Adipose tissue (tissue), 3 donors: ENCODE results near the gene EMX1. TPM values are rescaled to one million over a fixed set of nuclear protein-coding genes. Genes with fewer than 3 reads are reported as not detected.
"Not testable (repeated sequence)": the region's sequence is repeated elsewhere in the genome, so short reads cannot be mapped to it uniquely, and the experiment has no call there.

ENCODE experiments used
- H3K27ac ChIP-seq: one replicate; pipeline ENCODE4 v1.5.1; 2013; ENCODE audit warnings: low read depth, low read length
- WGBS, 3 donors: extraction: QIAGEN DNeasy Blood & Tissue Kit; methylation state at CpG; one replicate each; pipeline ENCODE4 v1.1.7; 2013; 5-methylcytosine and 5-hydroxymethylcytosine counted together
- polyA plus RNA-seq, 3 donors: library from polyadenylated mRNA; stranded (reverse); fragments of 200-250 nt; gene quantifications; one replicate each; pipeline ENCODE4 v1.2.3, GENCODE V29; 2013
- donor health status: healthy with polysubstance abuse.
- donor health status: Bipolar disorder and iron deficiency.
- donor health status: healthy.

Gene EMX1
- polyA plus RNA-seq, 3 donors = 0.10 to 0.45 (median 0.34) TPM

DNA sequence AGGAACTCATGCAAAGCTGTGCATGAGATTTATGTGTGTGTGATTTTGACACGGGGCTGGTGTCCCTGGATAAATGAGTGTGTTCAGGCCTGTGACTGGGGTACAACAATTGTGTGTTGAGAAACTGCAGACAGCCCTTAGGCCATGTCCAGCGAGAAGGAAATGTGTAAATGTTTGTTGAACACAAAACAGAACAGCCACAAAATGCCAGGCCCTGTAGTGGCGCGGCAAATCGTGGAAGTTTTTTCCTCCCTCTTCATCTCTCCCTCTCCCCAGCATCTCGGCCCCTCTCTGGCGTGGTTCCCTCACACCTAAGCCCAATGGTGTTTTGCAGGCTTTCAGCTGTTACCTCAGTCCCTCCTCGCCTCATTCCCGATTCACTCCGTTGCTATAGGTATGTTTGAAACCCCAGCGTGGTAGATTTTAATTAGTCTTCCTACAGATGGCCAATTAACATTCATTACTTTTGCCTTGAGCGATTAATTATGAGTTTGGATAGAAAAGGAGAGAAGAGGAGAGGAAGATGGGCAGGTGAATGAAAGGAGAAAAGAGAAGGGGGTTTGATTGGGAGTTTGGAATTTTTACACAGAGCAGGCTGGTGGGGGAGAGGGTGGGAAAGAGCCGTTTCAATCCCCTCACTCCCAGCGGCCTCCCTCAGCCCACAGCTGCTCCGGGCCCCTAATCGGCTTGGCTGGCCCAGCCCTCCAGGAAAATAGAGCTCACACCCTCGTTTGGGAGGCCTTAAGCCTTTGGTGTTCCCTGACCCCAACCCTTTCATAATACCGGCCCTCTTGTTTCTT lies 19.3 kb upstream of the EMX1 start:
- H3K27ac ChIP-seq = no peak overlapping the region
- 73 to 80% (median 73%) methylated on average over 18 of the region's 18 CpGs for WGBS, 3 donors

DNA sequence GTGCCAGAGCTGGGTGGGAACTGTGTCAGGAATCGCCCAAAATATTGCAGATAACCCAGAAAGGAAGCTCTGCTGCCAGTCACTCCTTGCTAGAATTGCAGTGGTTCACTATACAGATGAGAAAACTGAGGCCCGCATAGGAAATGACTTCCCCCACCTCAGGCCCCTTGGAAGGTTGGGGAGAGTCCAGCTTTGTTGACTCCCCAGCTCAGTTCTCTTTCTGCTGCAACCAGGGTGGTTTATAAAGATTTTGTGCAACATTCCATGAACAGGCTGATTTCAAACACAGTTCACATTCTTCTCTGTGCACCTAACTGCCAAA lies 18.8 kb upstream of the EMX1 start:
- H3K27ac ChIP-seq = no peak overlapping the region
- 72 to 74% (median 74%) methylated on average over 2 of the region's 2 CpGs for WGBS, 3 donors

DNA sequence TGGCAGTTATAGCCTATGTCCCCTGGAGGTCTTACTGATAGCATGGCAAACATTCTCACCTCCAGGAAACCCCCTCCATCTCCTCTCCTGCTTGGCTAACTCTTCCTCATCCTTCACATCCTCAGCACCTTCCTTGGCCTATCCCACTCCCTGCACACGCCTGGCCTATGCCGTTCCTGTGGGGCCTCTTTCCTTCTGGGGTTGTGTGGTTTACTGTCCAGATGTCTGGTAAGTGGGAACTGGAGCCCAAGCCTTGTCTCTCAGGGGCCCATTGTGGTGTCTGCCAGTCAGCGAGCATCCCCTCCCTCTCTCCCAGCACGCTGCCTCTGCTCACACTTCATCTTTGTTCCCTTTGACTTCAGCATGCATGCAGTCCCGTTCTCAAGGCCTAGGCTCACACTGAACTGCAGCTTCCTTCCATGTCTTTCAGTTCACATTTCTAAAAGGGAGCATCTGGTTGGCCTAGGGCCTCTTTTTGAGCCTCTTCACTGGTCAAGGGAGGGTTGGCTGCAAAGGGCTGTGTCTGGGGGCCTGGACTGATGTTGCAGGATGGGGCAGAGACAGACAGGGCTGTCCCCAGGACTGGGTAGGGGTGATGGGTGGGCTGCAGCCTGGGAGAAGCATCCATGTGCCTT lies 17.0 kb upstream of the EMX1 start:
- 77 to 80% (median 77%) methylated on average over 5 of the region's 5 CpGs for WGBS, 3 donors
- H3K27ac ChIP-seq = no peak overlapping the region

DNA sequence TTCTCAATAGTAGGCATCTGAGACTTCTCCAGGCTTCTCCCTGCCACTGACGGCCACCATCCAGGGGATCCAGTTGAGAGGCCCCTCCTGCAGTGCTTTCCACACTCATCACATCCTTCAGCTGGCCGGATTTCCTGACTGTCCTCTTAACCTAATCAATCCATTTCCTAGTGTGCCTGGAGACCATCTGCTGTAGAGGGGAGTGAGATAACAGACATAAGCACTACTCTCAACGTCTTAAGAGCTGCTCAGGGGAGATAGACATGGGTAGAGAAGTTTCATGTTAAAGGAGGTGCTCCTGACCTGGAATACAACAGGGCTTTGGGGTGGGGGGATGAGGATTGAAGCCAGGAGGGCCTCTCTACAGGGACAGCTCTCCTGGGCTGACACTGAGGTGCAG lies 15.9 kb upstream of the EMX1 start:
- 42 to 52% (median 44%) methylated on average over 3 of the region's 3 CpGs for WGBS, 3 donors
- no peak overlapping the region for H3K27ac ChIP-seq

DNA sequence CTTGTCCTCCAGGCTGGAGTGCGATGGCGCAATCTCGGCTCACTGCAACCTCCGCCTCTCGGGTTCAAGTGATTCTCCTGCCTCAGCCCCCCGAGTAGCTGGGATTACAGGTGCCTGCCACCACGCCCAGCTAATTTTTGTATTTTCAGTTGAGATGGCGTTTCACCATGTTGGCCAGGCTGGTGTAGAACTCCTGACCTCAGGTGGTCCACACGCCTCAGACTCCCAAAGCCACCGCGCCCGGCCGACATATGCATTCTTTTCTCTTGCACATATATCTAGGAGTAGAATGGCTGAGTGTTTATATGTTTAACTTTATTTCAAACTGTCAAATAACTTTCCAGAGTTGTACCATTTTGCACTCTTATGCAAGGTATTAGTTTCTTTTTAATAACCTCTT lies 9.9 kb upstream of the EMX1 start:
- H3K27ac ChIP-seq = not testable (repeated sequence)
- 88 to 90% (median 89%) methylated on average over 13 of the region's 13 CpGs for WGBS, 3 donors

DNA sequence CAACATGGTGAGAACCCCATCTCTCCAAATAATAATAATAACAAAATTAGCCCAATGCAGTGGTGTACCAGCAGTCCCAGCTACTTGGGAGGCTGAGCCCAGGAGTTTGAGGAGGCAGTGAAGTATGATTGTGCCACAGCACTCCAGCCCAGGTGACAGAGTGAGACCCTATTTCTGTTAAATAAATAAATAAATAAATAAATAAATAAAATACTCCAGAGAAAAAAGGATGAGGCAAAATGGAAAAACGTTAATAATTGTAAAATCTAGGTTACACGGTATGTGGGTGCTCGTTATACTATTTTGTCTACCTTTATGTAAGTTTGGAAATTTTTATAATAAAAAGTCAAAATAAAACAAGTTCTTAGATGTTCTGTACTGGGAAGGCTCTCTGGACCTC lies 8.6 kb upstream of the EMX1 start:
- 85 to 86% (median 85%) methylated on average over 3 of the region's 3 CpGs for WGBS, 3 donors
- no peak overlapping the region for H3K27ac ChIP-seq

DNA sequence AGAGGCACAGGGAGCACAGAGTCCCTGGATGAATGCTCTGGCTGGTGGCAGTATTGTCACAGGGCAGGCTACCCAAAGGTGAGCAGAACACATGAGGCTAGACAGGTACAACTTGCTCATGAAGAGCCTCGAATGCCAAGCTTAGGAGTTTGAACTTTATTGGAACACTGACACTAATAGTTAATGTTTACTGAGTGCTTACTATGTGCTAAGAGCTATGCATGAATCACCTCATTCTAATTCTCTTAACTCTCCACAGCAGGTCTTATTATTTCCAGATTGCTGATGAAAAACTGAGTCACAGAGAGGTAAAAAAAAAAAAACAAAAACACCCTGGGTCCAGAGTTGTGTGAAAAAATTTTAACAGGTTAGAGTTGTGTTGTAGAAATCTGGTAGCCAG lies 6.1 kb upstream of the EMX1 start:
- WGBS, 3 donors = 32 to 57% (median 52%) methylated on average over 1 of the region's 1 CpG
- no peak overlapping the region for H3K27ac ChIP-seq

DNA sequence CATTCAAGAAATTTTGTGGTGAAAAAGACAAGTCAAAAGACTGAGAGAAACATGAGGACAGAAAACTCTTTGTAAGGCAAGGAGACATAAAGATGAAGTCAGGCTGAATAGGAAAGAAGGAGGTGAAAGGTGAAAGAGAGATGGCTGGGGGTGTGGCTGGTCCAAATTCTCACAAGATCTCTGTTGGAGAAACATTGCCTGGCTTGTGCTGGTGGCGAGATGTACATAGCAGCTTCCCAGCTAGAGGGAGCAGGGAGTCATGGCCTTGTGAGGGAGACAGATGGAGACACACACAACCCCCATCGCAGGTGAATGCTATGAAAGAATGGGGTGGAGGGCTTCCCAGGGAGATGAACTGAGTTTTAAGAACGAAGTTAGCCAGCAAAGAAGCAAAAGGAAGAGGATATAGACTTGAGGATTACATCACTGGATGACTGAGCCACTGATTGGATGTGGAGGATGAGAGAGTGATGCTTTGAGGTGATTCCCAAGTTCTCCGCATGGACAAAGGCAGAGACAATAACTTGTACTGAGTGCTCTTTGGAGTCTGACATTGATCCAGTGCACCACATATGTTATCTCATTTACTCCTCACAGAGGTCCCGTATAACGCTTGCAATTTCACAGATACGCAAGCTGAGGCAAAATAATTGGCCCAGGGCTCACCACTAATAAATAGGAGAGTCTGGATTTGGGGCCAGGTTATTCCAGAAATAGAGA lies 3.7 kb upstream of the EMX1 start:
- no peak overlapping the region for H3K27ac ChIP-seq
- 18 to 19% (median 19%) methylated on average over 7 of the region's 7 CpGs for WGBS, 3 donors

DNA sequence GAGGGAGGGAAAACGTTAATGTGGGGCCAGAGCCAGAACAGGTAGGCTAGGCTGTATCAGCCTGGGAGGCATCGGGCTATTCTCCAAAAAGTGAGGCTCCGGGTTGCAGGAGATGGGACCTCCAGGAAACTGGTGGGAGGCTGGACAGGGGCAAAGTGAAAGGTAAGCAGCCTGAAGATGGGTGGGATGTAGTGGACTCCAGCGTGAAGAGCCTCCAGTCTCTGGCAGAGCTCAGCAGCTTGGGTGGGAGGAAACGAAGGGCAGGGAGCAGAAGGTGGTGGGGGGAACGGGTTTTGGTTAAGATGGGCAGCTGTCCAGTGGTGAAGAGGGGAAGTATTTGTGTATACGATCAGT lies 3.1 kb upstream of the EMX1 start:
- no peak overlapping the region for H3K27ac ChIP-seq

DNA sequence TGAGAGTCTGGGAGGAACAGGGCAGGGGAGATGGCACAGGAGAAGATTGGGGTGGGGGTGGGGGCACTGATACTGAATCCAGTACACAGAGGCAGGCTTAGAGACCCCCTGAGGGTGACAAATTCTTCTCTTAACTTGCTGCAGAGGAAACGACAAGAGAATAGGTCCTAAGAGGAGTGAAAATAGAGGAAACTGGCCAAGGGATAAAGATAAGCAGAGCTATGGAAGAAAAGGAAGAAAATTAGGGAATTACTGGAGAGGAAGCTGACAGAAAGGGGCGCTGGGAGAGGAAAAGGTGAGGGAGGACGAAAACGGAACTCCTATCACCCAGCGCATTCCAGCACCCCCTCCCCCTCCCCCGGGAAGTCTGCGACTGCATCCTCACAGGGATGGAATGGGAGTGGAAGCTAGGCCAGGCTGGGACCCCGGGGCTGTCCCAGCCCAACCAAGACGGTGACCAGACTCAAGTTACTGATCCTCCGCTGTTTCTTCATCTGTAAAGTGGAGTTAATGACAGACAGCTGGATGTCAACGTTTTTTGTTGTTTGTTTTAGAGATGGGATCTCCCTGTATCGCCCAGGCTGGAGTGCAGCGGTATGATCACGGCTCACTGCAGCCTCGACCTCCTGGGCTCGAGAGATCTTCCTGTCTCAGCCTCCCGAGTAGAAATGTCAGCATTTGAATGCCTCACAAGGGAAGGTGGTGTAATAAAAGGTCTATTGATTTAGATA lies 2.6 kb upstream of the EMX1 start:
- WGBS, 3 donors = 6 to 9% (median 9%) methylated on average over 16 to 17 of the region's 17 CpGs
- H3K27ac ChIP-seq = no peak overlapping the region

More for the DNA sequence above, 3.1 kb upstream of the EMX1 start:
- WGBS, 3 donors = 7 to 8% (median 7%) methylated on average over 7 of the region's 7 CpGs

DNA sequence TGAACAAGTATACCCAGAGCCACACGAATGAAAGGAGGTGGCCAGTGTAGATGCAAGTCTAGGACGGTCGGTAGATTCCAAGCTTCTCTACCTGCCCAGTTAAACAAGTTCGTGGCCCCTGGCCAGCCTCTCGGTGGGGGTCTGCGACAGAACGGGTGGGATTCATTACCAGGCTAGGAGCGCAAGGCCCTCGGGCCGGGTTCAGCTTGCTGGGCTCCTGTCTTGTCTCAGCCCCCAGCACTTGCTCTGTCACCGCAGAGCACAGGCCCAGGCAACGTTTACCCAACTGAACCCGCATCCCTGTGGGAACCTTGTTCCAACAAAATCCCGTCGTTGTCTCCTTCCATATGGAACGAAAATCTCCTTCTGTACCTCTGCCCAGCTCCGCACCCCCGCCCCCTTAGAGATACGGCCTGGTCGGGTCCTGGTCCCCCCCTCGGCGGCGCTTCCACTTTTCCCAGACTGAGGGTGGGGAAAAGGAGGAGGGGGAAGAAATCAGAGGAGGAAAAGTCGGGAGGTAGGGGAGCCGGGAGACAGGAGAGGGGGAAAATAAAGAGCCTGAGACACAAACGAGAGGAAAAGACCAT lies 1.9 kb upstream of the EMX1 start:
- no peak overlapping the region for H3K27ac ChIP-seq
- 3 to 5% (median 5%) methylated on average over 25 to 26 of the region's 26 CpGs for WGBS, 3 donors

DNA sequence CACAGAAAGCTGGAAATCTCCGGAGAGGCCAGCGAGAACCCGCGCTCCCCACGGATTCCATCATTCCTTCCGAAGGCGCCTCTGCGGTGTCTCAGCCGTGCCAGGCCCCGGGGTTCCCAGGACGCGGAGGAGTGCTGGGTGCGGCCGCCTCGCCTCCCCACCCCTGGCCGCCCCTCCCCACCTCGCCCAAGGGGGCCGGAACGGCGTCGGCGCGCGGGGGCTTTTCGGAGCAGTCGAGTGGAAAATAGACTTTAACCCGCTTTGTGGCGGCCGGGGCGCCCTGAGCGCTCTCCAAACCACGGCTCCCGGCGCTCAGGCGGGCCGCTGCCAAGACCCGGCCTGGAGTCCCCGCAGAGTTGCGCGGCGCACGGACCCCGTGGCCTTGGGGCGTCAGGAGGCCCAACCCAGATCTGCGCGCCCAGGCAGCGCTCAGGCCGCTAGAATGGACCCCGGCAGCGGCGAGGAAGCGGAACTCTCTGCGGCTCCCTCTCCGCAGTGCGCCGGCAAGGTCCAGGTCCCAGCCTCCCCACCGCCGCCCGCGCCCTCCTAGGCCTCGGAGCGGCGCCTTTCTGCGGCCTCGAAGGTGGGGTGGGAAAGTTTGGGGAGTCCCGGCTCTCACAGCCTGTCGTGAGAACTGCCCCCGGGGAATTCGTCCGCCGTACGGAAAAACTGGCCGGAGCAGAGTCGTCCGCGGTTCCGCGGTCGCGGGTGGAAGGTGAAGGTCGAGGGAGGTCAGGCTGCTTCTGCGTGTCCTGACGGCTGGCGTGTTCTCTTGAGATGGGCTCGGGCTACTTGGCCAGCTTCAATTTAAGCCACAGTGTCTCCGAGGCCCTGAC lies 1.2 kb upstream of the EMX1 start:
- 1 to 2% (median 2%) methylated on average over 74 to 86 of the region's 86 CpGs for WGBS, 3 donors
- H3K27ac ChIP-seq = no peak overlapping the region

DNA sequence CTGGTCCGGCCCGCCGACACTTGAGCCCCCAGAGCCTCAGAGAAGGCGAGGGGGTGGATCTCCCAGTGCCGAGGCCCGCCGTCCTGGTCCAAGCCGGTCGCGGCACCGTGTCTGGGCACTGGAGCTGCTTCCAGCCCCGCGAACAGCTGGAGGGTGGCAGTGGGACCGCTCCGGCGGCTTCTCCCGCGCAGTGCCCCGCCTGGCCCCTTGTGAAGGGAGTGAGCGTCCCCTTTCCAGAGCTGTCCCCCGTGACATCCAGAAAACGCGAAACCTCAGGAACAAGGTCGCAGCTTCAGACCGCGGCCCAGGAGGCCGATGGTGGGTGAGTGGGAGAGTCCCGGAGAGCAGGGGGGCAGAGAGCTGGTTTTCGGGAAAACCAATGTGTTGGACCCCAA lies 579 bp upstream of the EMX1 start:
- 3 to 6% (median 4%) methylated on average over 29 of the region's 29 CpGs for WGBS, 3 donors
- no peak overlapping the region for H3K27ac ChIP-seq

DNA sequence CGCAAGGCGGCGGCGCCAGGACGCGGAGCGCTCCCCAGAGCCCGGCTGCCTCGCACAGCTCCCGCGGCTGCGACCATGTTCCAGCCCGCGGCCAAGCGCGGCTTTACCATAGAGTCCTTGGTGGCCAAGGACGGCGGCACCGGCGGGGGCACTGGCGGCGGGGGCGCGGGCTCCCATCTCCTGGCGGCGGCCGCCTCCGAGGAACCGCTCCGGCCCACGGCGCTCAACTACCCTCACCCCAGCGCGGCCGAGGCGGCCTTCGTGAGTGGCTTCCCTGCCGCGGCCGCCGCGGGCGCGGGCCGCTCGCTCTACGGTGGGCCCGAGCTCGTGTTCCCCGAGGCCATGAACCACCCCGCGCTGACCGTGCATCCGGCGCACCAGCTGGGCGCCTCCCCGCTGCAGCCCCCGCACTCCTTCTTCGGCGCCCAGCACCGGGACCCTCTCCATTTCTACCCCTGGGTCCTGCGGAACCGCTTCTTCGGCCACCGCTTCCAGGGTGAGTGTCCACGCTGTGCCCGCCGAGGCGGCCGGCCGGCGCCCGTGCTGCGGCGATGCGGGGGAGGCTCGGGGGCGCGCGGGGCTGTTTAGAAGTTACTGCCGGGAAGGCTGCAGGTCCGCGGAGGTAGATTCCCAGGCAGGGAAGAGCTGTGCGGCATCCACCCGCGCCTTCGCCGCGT lies 696 bp downstream of the EMX1 start:
- 1 to 2% (median 2%) methylated on average over 52 to 89 of the region's 89 CpGs for WGBS, 3 donors
- H3K27ac ChIP-seq = no peak overlapping the region

DNA sequence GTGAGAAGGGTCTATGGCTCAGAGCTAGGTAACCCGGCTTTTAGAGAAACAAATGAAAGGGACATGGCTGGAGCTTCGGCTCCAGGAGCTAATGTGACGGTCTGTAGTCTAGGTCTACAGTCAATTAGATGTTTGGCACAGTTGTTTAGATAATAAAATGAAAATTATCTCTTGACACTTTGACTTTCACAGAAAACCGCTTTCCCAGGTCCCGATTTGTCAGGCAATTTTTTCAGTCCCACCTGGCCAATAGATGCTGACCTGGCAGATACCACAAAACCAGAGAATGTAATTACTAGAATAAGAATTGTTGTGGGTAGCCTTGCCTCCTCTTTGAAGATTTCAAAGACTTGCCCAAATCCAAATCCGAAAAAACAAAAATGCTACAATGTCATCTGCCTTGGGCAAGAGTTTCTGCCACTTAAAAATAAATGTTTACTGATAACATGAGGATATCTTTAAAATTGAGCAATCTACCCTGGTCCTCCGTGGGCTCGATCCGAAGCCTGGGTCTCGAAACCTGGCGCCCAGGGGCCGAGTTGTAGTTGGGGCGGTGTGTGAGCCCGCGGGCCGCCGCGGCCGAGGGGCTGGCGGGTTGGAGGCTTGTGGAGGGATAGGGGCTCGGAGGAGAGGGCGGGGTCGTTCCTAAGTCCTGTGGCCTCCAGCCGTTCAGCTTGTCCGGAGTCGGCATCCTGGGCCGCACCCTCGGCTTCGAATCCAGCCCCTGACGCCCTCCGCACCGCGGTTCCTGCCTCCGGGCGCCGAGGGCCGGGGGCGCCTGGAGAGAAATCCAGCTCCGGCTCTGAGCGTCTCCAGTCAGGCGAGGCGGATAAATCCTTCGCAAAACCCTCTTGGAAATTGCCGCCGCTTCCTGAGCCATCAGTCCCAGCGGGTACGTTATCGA lies 2.3 kb downstream of the EMX1 start:
- WGBS, 3 donors = 7 to 8% (median 8%) methylated on average over 47 to 48 of the region's 48 CpGs
- H3K27ac ChIP-seq = no peak overlapping the region

DNA sequence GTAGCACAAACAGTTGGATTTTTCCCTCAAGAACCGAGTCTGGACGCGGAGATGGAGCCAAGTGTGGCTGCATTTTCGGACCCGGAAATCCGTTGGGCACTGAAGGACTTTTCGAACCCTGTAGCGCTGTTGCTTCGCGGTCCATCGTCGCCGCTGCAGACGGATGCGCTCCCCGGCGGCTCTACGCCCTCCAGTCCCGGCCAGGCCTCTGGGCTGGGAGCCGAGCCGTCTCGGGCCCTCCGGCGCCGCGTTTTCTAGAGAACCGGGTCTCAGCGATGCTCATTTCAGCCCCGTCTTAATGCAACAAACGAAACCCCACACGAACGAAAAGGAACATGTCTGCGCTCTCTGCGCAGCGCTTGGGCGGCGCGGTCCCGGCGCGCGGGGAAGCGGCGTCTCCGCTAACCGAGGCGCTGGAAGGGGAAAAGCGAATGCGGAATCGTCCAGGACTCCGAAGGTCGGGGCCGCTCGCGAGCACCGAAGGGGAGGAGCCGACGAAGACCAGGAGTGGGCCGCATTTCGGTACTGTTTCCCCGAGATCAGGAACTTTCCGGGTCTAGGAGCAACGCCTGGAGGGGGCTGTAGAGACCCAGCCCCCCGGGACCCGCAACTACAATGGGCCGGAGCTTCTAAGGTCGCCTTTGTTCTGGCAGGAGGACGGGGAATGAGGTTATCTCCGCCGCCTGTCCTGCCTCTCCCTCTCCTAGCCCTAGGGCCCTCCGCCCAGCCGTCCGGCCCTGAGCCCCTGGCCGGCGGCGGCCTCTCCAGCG lies 3.2 kb downstream of the EMX1 start:
- H3K27ac ChIP-seq = no peak overlapping the region
- 4 to 6% (median 4%) methylated on average over 75 to 77 of the region's 77 CpGs for WGBS, 3 donors
